OCI-LY1 (cell line): ENCODE data around the gene TP73.

ENCODE experiments used
- H2AFZ ChIP-seq: fragments of 200-600 bp; sonication (generic), shearing (Covaris generic); 2 replicates; pipeline ENCODE4 v1.6.0; 2014; ENCODE audit warnings: antibody characterized with exemption, mild to moderate bottlenecking, low read length
- H3F3A ChIP-seq: fragments of 200-600 bp; sonication (generic), shearing (Covaris generic); 2 replicates; pipeline ENCODE4 v1.6.0; 2014; ENCODE audit warnings: mild to moderate bottlenecking, antibody characterized with exemption, low read length, moderate library complexity; ENCODE audit not compliant: insufficient read depth
- H3K27ac ChIP-seq: fragments of 200-600 bp; sonication (generic); 2 replicates; pipeline ENCODE4 v1.5.1; 2014; ENCODE audit warnings: low read length, mixed run types, mild to moderate bottlenecking, low read depth; ENCODE audit not compliant: poor library complexity, severe bottlenecking
- H3K27me3 ChIP-seq: fragments of 200-600 bp; sonication (generic); 2 replicates; pipeline ENCODE4 v1.6.0; 2014; ENCODE audit warnings: antibody characterized with exemption, mild to moderate bottlenecking, low read length, moderate library complexity; ENCODE audit not compliant: insufficient read depth
- H3K36me3 ChIP-seq: fragments of 200-600 bp; sonication (generic); 2 replicates; pipeline ENCODE4 v1.6.1; 2014; ENCODE audit warnings: mild to moderate bottlenecking, antibody characterized with exemption, low read length, moderate library complexity, mixed read lengths; ENCODE audit not compliant: insufficient read depth
- H3K4me1 ChIP-seq: fragments of 200-600 bp; sonication (generic); 2 replicates; pipeline ENCODE4 v1.5.1; 2014; ENCODE audit warnings: mild to moderate bottlenecking, low read length, moderate library complexity; ENCODE audit not compliant: insufficient read depth, severe bottlenecking
- H3K4me2 ChIP-seq: fragments of 200-600 bp; sonication (generic), shearing (Covaris generic); 2 replicates; pipeline ENCODE4 v1.6.1; 2014; ENCODE audit warnings: low read length
- H3K4me3 ChIP-seq: fragments of 200-600 bp; sonication (generic); 2 replicates; pipeline ENCODE4 v1.5.1; 2014; ENCODE audit warnings: low read length, low read depth, mild to moderate bottlenecking, mixed read lengths; ENCODE audit not compliant: poor library complexity, severe bottlenecking
- H3K79me2 ChIP-seq: fragments of 200-600 bp; shearing (Covaris generic); 2 replicates; pipeline ENCODE4 v1.6.1; 2016; ENCODE audit warnings: mixed run types, low read length, mixed read lengths; ENCODE audit not compliant: insufficient read depth
- H3K9ac ChIP-seq: fragments of 200-600 bp; sonication (generic), shearing (Covaris generic); 2 replicates; pipeline ENCODE4 v1.6.1; 2014; ENCODE audit warnings: mild to moderate bottlenecking, low read length, mixed read lengths
- H3K9me2 ChIP-seq: fragments of 200-600 bp; sonication (generic), shearing (Covaris generic); 2 replicates; pipeline ENCODE4 v1.6.1; 2014; ENCODE audit warnings: low read depth, mild to moderate bottlenecking, low read length, mixed read lengths
- H3K9me3 ChIP-seq: fragments of 200-600 bp; shearing (Covaris generic); 2 replicates; pipeline ENCODE4 v1.6.1; 2014; ENCODE audit warnings: low read length, mixed read lengths
- H4K20me1 ChIP-seq: fragments of 200-600 bp; sonication (generic), shearing (Covaris generic); 2 replicates; pipeline ENCODE4 v1.6.0; 2016; ENCODE audit warnings: mild to moderate bottlenecking, low read length; ENCODE audit not compliant: insufficient read depth
- EZH2 ChIP-seq: fragments of 200-600 bp; sonication (generic), shearing (Covaris generic); IDR thresholded peaks from 2 replicates; pipeline ENCODE4 v1.8.0; 2017; ENCODE audit warnings: borderline replicate concordance, mixed run types, mild to moderate bottlenecking, antibody characterized with exemption, low read length, moderate library complexity, mixed read lengths
- TF ChIP-seq, protein P1 (sequence below): fragments of 200-600 bp; sonication (generic), shearing (Covaris generic); IDR thresholded peaks from 2 replicates; pipeline ENCODE4 v1.5.1; 2017; ENCODE audit warnings: mild to moderate bottlenecking, antibody characterized with exemption, low read length, moderate library complexity, mixed read lengths

Gene TP73

GRCh38 chr1:3688356-3689137, 36.2 kb downstream of the TP73 start:
- Histone ChIP-seq H4K20me1 (no peaks in the 10 kb centered on the region), H3K9ac (no peak overlapping the region), H3K4me1 (no peaks in the 10 kb centered on the region), H3K27me3 (peaks cover 5% of the 10 kb centered on the region; the same call in 1 of the 2 replicates), H3K4me2 (no peak overlapping the region), H2AFZ (no peak overlapping the region), H3K9me3 (no peaks in the 10 kb centered on the region), H3K36me3 (no peaks in the 10 kb centered on the region), H3K79me2 (no peaks in the 10 kb centered on the region), H3K27ac (no peak overlapping the region), H3K4me3 (no peak overlapping the region), H3K9me2 (no peaks in the 10 kb centered on the region), H3F3A (no peaks in the 10 kb centered on the region)
- no peak for TF ChIP-seq EZH2
- TF ChIP-seq, protein P1, sequence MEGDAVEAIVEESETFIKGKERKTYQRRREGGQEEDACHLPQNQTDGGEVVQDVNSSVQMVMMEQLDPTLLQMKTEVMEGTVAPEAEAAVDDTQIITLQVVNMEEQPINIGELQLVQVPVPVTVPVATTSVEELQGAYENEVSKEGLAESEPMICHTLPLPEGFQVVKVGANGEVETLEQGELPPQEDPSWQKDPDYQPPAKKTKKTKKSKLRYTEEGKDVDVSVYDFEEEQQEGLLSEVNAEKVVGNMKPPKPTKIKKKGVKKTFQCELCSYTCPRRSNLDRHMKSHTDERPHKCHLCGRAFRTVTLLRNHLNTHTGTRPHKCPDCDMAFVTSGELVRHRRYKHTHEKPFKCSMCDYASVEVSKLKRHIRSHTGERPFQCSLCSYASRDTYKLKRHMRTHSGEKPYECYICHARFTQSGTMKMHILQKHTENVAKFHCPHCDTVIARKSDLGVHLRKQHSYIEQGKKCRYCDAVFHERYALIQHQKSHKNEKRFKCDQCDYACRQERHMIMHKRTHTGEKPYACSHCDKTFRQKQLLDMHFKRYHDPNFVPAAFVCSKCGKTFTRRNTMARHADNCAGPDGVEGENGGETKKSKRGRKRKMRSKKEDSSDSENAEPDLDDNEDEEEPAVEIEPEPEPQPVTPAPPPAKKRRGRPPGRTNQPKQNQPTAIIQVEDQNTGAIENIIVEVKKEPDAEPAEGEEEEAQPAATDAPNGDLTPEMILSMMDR, result no peak

DNA sequence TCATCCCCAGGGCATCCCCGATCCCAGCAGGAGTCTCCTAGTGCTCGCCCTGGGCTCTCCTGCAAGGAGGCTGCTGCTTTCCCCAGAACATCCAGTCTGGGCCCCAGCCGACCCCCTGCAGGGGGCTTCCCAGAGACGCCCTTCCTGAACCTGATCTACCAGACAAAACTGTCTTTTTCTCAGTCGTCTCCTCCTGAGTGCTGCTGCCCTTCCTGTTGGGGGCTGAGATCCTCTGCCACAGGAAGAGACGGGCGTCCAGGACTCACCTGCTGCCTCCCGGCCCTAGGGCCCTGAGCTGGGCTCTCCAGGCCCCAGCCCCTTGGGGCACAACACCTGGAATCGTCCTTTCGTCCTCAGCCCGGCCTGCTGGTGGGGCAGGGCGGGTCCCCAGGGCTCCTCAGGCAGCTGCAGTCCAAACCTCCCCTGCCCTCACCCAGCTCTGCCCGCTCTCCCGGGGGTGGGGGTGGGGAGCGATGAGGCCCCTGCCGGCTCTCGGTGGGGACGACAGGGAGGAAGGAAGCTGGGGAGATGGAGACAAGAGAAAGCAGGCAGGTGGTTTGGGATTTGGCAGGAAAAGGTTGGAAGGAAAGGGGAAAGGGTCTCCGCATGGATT, 36.9 kb downstream of the TP73 start:
- no peak for TF ChIP-seq EZH2
- TF ChIP-seq, protein P1, result no peak

GRCh38 chr1:3690282-3691065, 38.2 kb downstream of the TP73 start:
- H3K4me1 ChIP-seq, result no peaks in the 10 kb centered on the region
- H3K9me3 ChIP-seq, result no peaks in the 10 kb centered on the region
- no peak overlapping the region for H3K4me3 ChIP-seq
- TF ChIP-seq, protein P1, result no peak
- no peak for TF ChIP-seq EZH2
- H3F3A ChIP-seq, result no peaks in the 10 kb centered on the region
- H3K9me2 ChIP-seq, result no peaks in the 10 kb centered on the region
- H2AFZ ChIP-seq, result no peak overlapping the region
- peaks cover 5% of the 10 kb centered on the region; the same call in 1 of the 2 replicates for H3K27me3 ChIP-seq
- H3K79me2 ChIP-seq, result no peaks in the 10 kb centered on the region
- H3K27ac ChIP-seq, result no peak overlapping the region
- H4K20me1 ChIP-seq, result no peaks in the 10 kb centered on the region
- no peaks in the 10 kb centered on the region for H3K36me3 ChIP-seq
- H3K9ac ChIP-seq, result no peak overlapping the region
- no peak overlapping the region for H3K4me2 ChIP-seq

More for the DNA sequence above, 36.9 kb downstream of the TP73 start:
- Histone ChIP-seq H3K4me3 (no peak overlapping the region), H3K4me1 (no peaks in the 10 kb centered on the region), H3K9ac (no peak overlapping the region), H3K4me2 (no peak overlapping the region), H2AFZ (no peak overlapping the region), H3K9me3 (no peaks in the 10 kb centered on the region), H3K36me3 (no peaks in the 10 kb centered on the region), H3F3A (no peaks in the 10 kb centered on the region), H3K27ac (no peak overlapping the region), H4K20me1 (no peaks in the 10 kb centered on the region), H3K9me2 (no peaks in the 10 kb centered on the region), H3K79me2 (no peaks in the 10 kb centered on the region), H3K27me3 (peaks cover 5% of the 10 kb centered on the region; the same call in 1 of the 2 replicates)
